Hepatocyte (in vitro differentiated cells): ENCODE measurements around the gene CALML5.

Source experiments
- EZH2 ChIP-seq: fragments of 200-600 bp; sonication (generic); IDR thresholded peaks from 2 replicates; pipeline ENCODE4 v1.6.1; 2016; ENCODE audit warnings: antibody characterized with exemption, mild to moderate bottlenecking, borderline replicate concordance
- TF ChIP-seq, protein P1 (sequence below): fragments of 200-600 bp; sonication (generic); IDR thresholded peaks from 2 replicates; pipeline ENCODE4 v1.5.1; 2016; ENCODE audit warnings: antibody characterized with exemption, mild to moderate bottlenecking; ENCODE audit not compliant: poor library complexity

GRCh38 chr10:5464546-5464945 is 34.8 kb downstream of the CALML5 start:
- TF ChIP-seq, protein P1, sequence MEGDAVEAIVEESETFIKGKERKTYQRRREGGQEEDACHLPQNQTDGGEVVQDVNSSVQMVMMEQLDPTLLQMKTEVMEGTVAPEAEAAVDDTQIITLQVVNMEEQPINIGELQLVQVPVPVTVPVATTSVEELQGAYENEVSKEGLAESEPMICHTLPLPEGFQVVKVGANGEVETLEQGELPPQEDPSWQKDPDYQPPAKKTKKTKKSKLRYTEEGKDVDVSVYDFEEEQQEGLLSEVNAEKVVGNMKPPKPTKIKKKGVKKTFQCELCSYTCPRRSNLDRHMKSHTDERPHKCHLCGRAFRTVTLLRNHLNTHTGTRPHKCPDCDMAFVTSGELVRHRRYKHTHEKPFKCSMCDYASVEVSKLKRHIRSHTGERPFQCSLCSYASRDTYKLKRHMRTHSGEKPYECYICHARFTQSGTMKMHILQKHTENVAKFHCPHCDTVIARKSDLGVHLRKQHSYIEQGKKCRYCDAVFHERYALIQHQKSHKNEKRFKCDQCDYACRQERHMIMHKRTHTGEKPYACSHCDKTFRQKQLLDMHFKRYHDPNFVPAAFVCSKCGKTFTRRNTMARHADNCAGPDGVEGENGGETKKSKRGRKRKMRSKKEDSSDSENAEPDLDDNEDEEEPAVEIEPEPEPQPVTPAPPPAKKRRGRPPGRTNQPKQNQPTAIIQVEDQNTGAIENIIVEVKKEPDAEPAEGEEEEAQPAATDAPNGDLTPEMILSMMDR = no peak
- TF ChIP-seq EZH2 = no peak
